Measurements from ENCODE around the gene SOX6. TPM values are rescaled to one million over a fixed set of nuclear protein-coding genes. Genes with fewer than 3 reads are reported as not detected.

SOX6 gene
- polyA plus RNA-seq, 1 donor from 2014 or later, result 2.2 TPM

DNA sequence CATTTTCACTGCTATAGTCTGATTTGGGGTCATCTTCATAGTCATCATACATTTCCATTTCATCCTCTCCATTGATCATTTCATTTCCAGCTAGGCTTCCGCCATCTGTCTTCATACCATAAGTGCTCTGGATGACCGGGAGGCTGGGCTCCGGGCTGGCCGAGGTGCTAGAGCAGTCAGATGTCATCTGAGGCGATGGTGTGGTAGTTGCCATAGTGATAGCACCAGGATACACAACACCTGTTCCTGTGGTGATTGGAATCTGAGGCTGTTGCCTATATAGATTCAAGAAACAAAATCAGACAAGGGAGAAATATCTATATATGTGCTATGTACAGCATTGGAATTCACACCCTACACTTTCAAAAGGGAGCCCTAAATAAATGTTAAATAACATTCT lies 383.5 kb downstream of the SOX6 start:
- no peak overlapping the region for H3K4me3 ChIP-seq (ENCODE audit: low read length)
- H3F3A ChIP-seq (ENCODE audit: insufficient read depth, low read length, poor library complexity, severe bottlenecking), result no peaks in the 10 kb centered on the region
- TF ChIP-seq RAD21 (conservative IDR thresholded peaks at IDR 0.05), result no peak
- no peaks in the 10 kb centered on the region for H3K9me3 ChIP-seq (ENCODE audit: low read length)
- H3K27me3 ChIP-seq (ENCODE audit: insufficient read depth, low read depth, low read length), result no peaks in the 10 kb centered on the region
- H3K9me2 ChIP-seq (ENCODE audit: insufficient read depth, low read length), result no peaks in the 10 kb centered on the region
- H3K36me3 ChIP-seq (ENCODE audit: insufficient read depth, low read length), result no peaks in the 10 kb centered on the region
- no peaks in the 10 kb centered on the region for H4K20me1 ChIP-seq (ENCODE audit: insufficient read depth)
- no peak overlapping the region for H3K27ac ChIP-seq (ENCODE audit: low read length)
- no peak overlapping the region for H2AFZ ChIP-seq (ENCODE audit: low read depth, low read length)
- no peaks in the 10 kb centered on the region for H3K79me2 ChIP-seq (replicated peaks; ENCODE audit: insufficient read depth, low read length)
- no peak overlapping the region for H3K4me2 ChIP-seq (ENCODE audit: low read length)
- H3K9ac ChIP-seq (ENCODE audit: low read length), result no peak overlapping the region

DNA sequence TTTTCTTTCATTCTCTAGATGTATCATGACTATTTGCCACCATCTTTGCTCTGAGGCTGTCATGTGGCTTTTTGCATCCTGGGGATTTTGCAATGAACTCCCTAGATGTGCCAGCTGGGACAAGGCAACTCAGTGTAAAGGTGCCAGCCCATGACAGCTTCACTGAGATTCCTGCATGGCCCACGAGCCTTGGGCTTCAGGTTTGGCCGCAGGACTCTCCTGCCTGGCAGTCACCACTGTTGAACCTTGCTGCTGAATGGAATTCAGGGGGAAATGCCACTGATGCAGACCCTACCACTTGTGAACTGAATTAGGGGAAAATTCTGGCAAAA lies 385.2 kb downstream of the SOX6 start:
- no peak overlapping the region for H3K4me2 ChIP-seq (ENCODE audit: low read length)
- no peak overlapping the region for H2AFZ ChIP-seq (ENCODE audit: low read depth, low read length)
- no peak overlapping the region for H3K27ac ChIP-seq (ENCODE audit: low read length)
- H4K20me1 ChIP-seq (ENCODE audit: insufficient read depth), result no peaks in the 10 kb centered on the region
- H3F3A ChIP-seq (ENCODE audit: insufficient read depth, low read length, poor library complexity, severe bottlenecking), result no peaks in the 10 kb centered on the region
- H3K9ac ChIP-seq (ENCODE audit: low read length), result no peak overlapping the region
- no peak for TF ChIP-seq EP300 (conservative IDR thresholded peaks at IDR 0.05; ENCODE audit: poor library complexity, severe bottlenecking)
- no peak for TF ChIP-seq EZH2 (IDR thresholded peaks at IDR 0.05; ENCODE audit: borderline replicate concordance, insufficient read depth, low read length, poor library complexity, severe bottlenecking)
- no peak for TF ChIP-seq RAD21 (conservative IDR thresholded peaks at IDR 0.05)
- TF ChIP-seq POLR2AphosphoS5 (IDR thresholded peaks at IDR 0.05), result no peak
- TF ChIP-seq, protein P1, sequence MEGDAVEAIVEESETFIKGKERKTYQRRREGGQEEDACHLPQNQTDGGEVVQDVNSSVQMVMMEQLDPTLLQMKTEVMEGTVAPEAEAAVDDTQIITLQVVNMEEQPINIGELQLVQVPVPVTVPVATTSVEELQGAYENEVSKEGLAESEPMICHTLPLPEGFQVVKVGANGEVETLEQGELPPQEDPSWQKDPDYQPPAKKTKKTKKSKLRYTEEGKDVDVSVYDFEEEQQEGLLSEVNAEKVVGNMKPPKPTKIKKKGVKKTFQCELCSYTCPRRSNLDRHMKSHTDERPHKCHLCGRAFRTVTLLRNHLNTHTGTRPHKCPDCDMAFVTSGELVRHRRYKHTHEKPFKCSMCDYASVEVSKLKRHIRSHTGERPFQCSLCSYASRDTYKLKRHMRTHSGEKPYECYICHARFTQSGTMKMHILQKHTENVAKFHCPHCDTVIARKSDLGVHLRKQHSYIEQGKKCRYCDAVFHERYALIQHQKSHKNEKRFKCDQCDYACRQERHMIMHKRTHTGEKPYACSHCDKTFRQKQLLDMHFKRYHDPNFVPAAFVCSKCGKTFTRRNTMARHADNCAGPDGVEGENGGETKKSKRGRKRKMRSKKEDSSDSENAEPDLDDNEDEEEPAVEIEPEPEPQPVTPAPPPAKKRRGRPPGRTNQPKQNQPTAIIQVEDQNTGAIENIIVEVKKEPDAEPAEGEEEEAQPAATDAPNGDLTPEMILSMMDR (IDR thresholded peaks at IDR 0.05; ENCODE audit: poor library complexity, severe bottlenecking), result no peak
- no peak for TF ChIP-seq MXI1 (conservative IDR thresholded peaks at IDR 0.05; ENCODE audit: poor library complexity, severe bottlenecking)
- TF ChIP-seq, protein P2, sequence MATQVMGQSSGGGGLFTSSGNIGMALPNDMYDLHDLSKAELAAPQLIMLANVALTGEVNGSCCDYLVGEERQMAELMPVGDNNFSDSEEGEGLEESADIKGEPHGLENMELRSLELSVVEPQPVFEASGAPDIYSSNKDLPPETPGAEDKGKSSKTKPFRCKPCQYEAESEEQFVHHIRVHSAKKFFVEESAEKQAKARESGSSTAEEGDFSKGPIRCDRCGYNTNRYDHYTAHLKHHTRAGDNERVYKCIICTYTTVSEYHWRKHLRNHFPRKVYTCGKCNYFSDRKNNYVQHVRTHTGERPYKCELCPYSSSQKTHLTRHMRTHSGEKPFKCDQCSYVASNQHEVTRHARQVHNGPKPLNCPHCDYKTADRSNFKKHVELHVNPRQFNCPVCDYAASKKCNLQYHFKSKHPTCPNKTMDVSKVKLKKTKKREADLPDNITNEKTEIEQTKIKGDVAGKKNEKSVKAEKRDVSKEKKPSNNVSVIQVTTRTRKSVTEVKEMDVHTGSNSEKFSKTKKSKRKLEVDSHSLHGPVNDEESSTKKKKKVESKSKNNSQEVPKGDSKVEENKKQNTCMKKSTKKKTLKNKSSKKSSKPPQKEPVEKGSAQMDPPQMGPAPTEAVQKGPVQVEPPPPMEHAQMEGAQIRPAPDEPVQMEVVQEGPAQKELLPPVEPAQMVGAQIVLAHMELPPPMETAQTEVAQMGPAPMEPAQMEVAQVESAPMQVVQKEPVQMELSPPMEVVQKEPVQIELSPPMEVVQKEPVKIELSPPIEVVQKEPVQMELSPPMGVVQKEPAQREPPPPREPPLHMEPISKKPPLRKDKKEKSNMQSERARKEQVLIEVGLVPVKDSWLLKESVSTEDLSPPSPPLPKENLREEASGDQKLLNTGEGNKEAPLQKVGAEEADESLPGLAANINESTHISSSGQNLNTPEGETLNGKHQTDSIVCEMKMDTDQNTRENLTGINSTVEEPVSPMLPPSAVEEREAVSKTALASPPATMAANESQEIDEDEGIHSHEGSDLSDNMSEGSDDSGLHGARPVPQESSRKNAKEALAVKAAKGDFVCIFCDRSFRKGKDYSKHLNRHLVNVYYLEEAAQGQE (IDR thresholded peaks at IDR 0.05; ENCODE audit: borderline replicate concordance), result no peak
- TF ChIP-seq SMC3 (conservative IDR thresholded peaks at IDR 0.05; ENCODE audit: poor library complexity), result no peak
- no peak for TF ChIP-seq TAF1 (IDR thresholded peaks at IDR 0.05; ENCODE audit: low read depth)
- H3K36me3 ChIP-seq (ENCODE audit: insufficient read depth, low read length), result no peaks in the 10 kb centered on the region
- H3K4me3 ChIP-seq (ENCODE audit: low read length), result no peak overlapping the region
- no peaks in the 10 kb centered on the region for H3K9me3 ChIP-seq (ENCODE audit: low read length)
- no peaks in the 10 kb centered on the region for H3K79me2 ChIP-seq (replicated peaks; ENCODE audit: insufficient read depth, low read length)
- H3K27me3 ChIP-seq (ENCODE audit: insufficient read depth, low read depth, low read length), result no peaks in the 10 kb centered on the region
- H3K9me2 ChIP-seq (ENCODE audit: insufficient read depth, low read length), result no peaks in the 10 kb centered on the region
